GOT3 (cell line): ENCODE results near the gene APCDD1L.

Source experiments
- DNase-seq: peaks from one replicate; lab custom pipeline; 2025; ENCODE audit warnings: mixed read lengths; lab: John Stamatoyannopoulos, UW

APCDD1L gene

GRCh38 chr20:58466729-58467571 is 48.2 kb downstream of the APCDD1L start:
- no peak for DNase-seq

- DNase-seq, result no peak
These were observed 49.0 kb downstream of the APCDD1L start for GRCh38 chr20:58466095-58466708.

- no peak for DNase-seq
These were observed 50.4 kb downstream of the APCDD1L start for GRCh38 chr20:58464838-58465237.

- no peak for DNase-seq
These were observed 51.9 kb downstream of the APCDD1L start for GRCh38 chr20:58463256-58463655.

GRCh38 chr20:58461899-58462298 is 53.3 kb downstream of the APCDD1L start:
- no peak for DNase-seq

- no peak for DNase-seq
These were observed 54.1 kb downstream of the APCDD1L start for GRCh38 chr20:58461104-58461503.

- no peak for DNase-seq
These were observed 56.0 kb downstream of the APCDD1L start for GRCh38 chr20:58459058-58459750.

- DNase-seq, result no peak
These were observed 56.7 kb downstream of the APCDD1L start for GRCh38 chr20:58458342-58459057.

- no peak for DNase-seq
These were observed 58.0 kb downstream of the APCDD1L start for GRCh38 chr20:58457083-58457695.

- no peak for DNase-seq
These were observed 60.7 kb downstream of the APCDD1L start for GRCh38 chr20:58454460-58454859.

GRCh38 chr20:58453391-58453790 is 61.8 kb downstream of the APCDD1L start:
- DNase-seq, result no peak

- no peak for DNase-seq
These were observed 62.4 kb downstream of the APCDD1L start for GRCh38 chr20:58452667-58453255.

GRCh38 chr20:58450254-58450653 is 64.9 kb downstream of the APCDD1L start:
- DNase-seq, result no peak

- no peak for DNase-seq
These were observed 65.4 kb downstream of the APCDD1L start for GRCh38 chr20:58449681-58450221.

- DNase-seq, result no peak
These were observed 66.2 kb downstream of the APCDD1L start for GRCh38 chr20:58448958-58449357.

- DNase-seq, result no peak
These were observed 67.4 kb downstream of the APCDD1L start for GRCh38 chr20:58447511-58448391.

GRCh38 chr20:58446960-58447265 is 68.3 kb downstream of the APCDD1L start:
- DNase-seq, result no peak

GRCh38 chr20:58446264-58446959 is 68.8 kb downstream of the APCDD1L start:
- DNase-seq, result no peak

GRCh38 chr20:58444746-58445255 is 70.4 kb downstream of the APCDD1L start:
- DNase-seq, result no peak
